HG02642 (cell line): Measurements from ENCODE around the gene IMMP2L.

Source experiments
- ATAC-seq: cut with Tn5 transposase; IDR thresholded peaks from one replicate; pipeline ENCODE4 v1.9.1; 2021; ENCODE audit warnings: mild to moderate bottlenecking; ENCODE audit not compliant: unreplicated experiment, poor library complexity

Gene IMMP2L

GRCh38 chr7:111184987-111185386 is 377.3 kb downstream of the IMMP2L start:
- no peak for ATAC-seq

- no peak for ATAC-seq
Measured at GRCh38 chr7:111183321-111183720, 379.0 kb downstream of the IMMP2L start.

- no peak for ATAC-seq
Measured at GRCh38 chr7:111180338-111180737, 382.0 kb downstream of the IMMP2L start.

- ATAC-seq = no peak
Measured at GRCh38 chr7:111175908-111176441, 386.3 kb downstream of the IMMP2L start.

GRCh38 chr7:111174510-111174909 is 387.8 kb downstream of the IMMP2L start:
- no peak for ATAC-seq

- ATAC-seq = no peak
Measured at GRCh38 chr7:111173990-111174389, 388.3 kb downstream of the IMMP2L start.

- no peak for ATAC-seq
Measured at GRCh38 chr7:111173528-111173927, 388.8 kb downstream of the IMMP2L start.

- ATAC-seq = no peak
Measured at GRCh38 chr7:111172564-111173257, 389.6 kb downstream of the IMMP2L start.

- no peak for ATAC-seq
Measured at GRCh38 chr7:111168182-111168581, 394.1 kb downstream of the IMMP2L start.

- no peak for ATAC-seq
Measured at GRCh38 chr7:111164442-111164841, 397.9 kb downstream of the IMMP2L start.

- no peak for ATAC-seq
Measured at GRCh38 chr7:111162692-111163091, 399.6 kb downstream of the IMMP2L start.

GRCh38 chr7:111160297-111160696 is 402.0 kb downstream of the IMMP2L start:
- no peak for ATAC-seq

GRCh38 chr7:111159426-111159825 is 402.9 kb downstream of the IMMP2L start:
- ATAC-seq = no peak

GRCh38 chr7:111150709-111151108 is 411.6 kb downstream of the IMMP2L start:
- no peak for ATAC-seq

GRCh38 chr7:111147708-111148533 is 414.4 kb downstream of the IMMP2L start:
- ATAC-seq = no peak

- ATAC-seq = no peak
Measured at GRCh38 chr7:111146136-111146535, 416.2 kb downstream of the IMMP2L start.

GRCh38 chr7:111145472-111145871 is 416.8 kb downstream of the IMMP2L start:
- ATAC-seq = no peak

GRCh38 chr7:111140091-111140865 is 422.0 kb downstream of the IMMP2L start:
- no peak for ATAC-seq

GRCh38 chr7:111138586-111138985 is 423.7 kb downstream of the IMMP2L start:
- no peak for ATAC-seq

GRCh38 chr7:111138193-111138569 is 424.1 kb downstream of the IMMP2L start:
- peak; percentile 96 for ATAC-seq
